ENCODE results near the gene MCM6. TPM values are rescaled to one million over a fixed set of nuclear protein-coding genes. Genes with fewer than 3 reads are reported as not detected.

The MCM6 gene
- total RNA-seq, 2 experiments from 2014 or later = 31.5 to 34.4 TPM

- peak in 2 of 14 experiments; percentile 12 to 21 for DNase-seq
- ATAC-seq (ENCODE audit: poor library complexity) = no peak
- no peak overlapping the region for H3K4me3 ChIP-seq (ENCODE audit: low read length)
- Mint-ChIP-seq H3K27ac (no peak overlapping the region), H3K36me3 (ENCODE audit: low read depth) (peaks cover 3% of the 10 kb centered on the region), H3K4me3 (no peak overlapping the region), H3K9me3 (no peaks in the 10 kb centered on the region), H3K27me3 (no peaks in the 10 kb centered on the region), H3K4me1 (ENCODE audit: low read depth) (peaks cover 11% of the 10 kb centered on the region)
- POLR2A ChIA-PET = interaction anchor here (0.6 kb wide), 1 partner anchor 102 kb away, joined by 3 read pairs; no protein-coding TSS in a partner anchor
- H3K36me3 ChIP-seq (ENCODE audit: insufficient read depth, low read length) = no peaks in the 10 kb centered on the region
- TF ChIP-seq CTCF (IDR thresholded peaks at IDR 0.05) = no peak
- no peaks in the 10 kb centered on the region for H3K9me3 ChIP-seq (ENCODE audit: control insufficient read depth in 1 of 2, insufficient read depth in 1 of 2, low read length in 2 of 2)
- no peak overlapping the region for H3K27ac ChIP-seq (ENCODE audit: low read depth in 1 of 2, low read length in 2 of 2)
- intact Hi-C loops (cut with DNase I, micrococcal nuclease) = no loop called here
- no peaks in the 10 kb centered on the region for H3K27me3 ChIP-seq (ENCODE audit: control insufficient read depth in 1 of 2, insufficient read depth in 2 of 2, low read length in 2 of 2)
- H3K4me1 ChIP-seq (ENCODE audit: insufficient read depth, low read length) = peaks cover 9% of the 10 kb centered on the region
- CTCF ChIA-PET = no interaction called here
Observed at GRCh38 chr2:135792401-135793150, 83.7 kb downstream of the MCM6 start.

GRCh38 chr2:135791418-135792190 is 84.6 kb downstream of the MCM6 start:
- H3K4me3 Mint-ChIP-seq = no peak overlapping the region
- H3K27me3 Mint-ChIP-seq = no peaks in the 10 kb centered on the region
- ATAC-seq (ENCODE audit: poor library complexity) (no peak), DNase-seq (no peak)
- Histone ChIP-seq H3K4me1 (ENCODE audit: insufficient read depth, low read length) (peaks cover 5% of the 10 kb centered on the region), H3K4me3 (ENCODE audit: low read length) (no peak overlapping the region), H3K27ac (ENCODE audit: low read depth in 1 of 2, low read length in 2 of 2) (no peak overlapping the region), H3K36me3 (ENCODE audit: insufficient read depth, low read length) (no peaks in the 10 kb centered on the region), H3K27me3 (ENCODE audit: control insufficient read depth in 1 of 2, insufficient read depth in 2 of 2, low read length in 2 of 2) (no peaks in the 10 kb centered on the region), H3K9me3 (ENCODE audit: control insufficient read depth in 1 of 2, insufficient read depth in 1 of 2, low read length in 2 of 2) (no peaks in the 10 kb centered on the region)
- intact Hi-C loops (cut with DNase I, micrococcal nuclease) = no loop called here
- no peaks in the 10 kb centered on the region for H3K9me3 Mint-ChIP-seq
- H3K4me1 Mint-ChIP-seq (ENCODE audit: low read depth) = peaks cover 7% of the 10 kb centered on the region
- ChIA-PET POLR2A (interaction anchor here (0.6 kb wide), 1 partner anchor 101 kb away, joined by 3 read pairs; no protein-coding TSS in a partner anchor), CTCF (interaction anchor here (0.6 kb wide), 1 partner anchor 68 kb away, joined by 6 read pairs; no protein-coding TSS in a partner anchor)
- no peak for TF ChIP-seq CTCF (IDR thresholded peaks at IDR 0.05)
- H3K36me3 Mint-ChIP-seq (ENCODE audit: low read depth) = peaks cover 12% of the 10 kb centered on the region
- no peak overlapping the region for H3K27ac Mint-ChIP-seq

- no peak for TF ChIP-seq CTCF (IDR thresholded peaks at IDR 0.05)
- Histone ChIP-seq H3K9me3 (ENCODE audit: control insufficient read depth in 1 of 2, insufficient read depth in 1 of 2, low read length in 2 of 2) (no peaks in the 10 kb centered on the region), H3K27me3 (ENCODE audit: control insufficient read depth in 1 of 2, insufficient read depth in 2 of 2, low read length in 2 of 2) (no peaks in the 10 kb centered on the region), H3K27ac (ENCODE audit: low read depth in 1 of 2, low read length in 2 of 2) (no peak overlapping the region), H3K4me1 (ENCODE audit: insufficient read depth, low read length) (peaks cover 5% of the 10 kb centered on the region), H3K36me3 (ENCODE audit: insufficient read depth, low read length) (peaks cover 5% of the 10 kb centered on the region), H3K4me3 (ENCODE audit: low read length) (no peak overlapping the region)
- DNase-seq = no peak
- intact Hi-C loops (cut with DNase I, micrococcal nuclease) = no loop called here
- ChIA-PET POLR2A (no interaction called here), CTCF (no interaction called here)
- H3K27ac Mint-ChIP-seq = no peak overlapping the region
- no peak overlapping the region for H3K4me3 Mint-ChIP-seq
- H3K36me3 Mint-ChIP-seq (ENCODE audit: low read depth) = peaks cover 20% of the 10 kb centered on the region
- ATAC-seq (ENCODE audit: poor library complexity) = no peak
- H3K9me3 Mint-ChIP-seq = no peaks in the 10 kb centered on the region
- H3K27me3 Mint-ChIP-seq = no peaks in the 10 kb centered on the region
- H3K4me1 Mint-ChIP-seq (ENCODE audit: low read depth) = peaks cover 7% of the 10 kb centered on the region
Observed at GRCh38 chr2:135790423-135790822, 85.8 kb downstream of the MCM6 start.

Other genes starting within 250 kb of the MCM6 start
- 100 to 1,000 TPM; 143 to 150 TPM for gene UBXN4, start 134.6 kb downstream of the MCM6 start, total RNA-seq
- under 1 TPM in 1 of 2 experiments, not detected in 1; 0.06 TPM for gene LCT, start 39.3 kb downstream of the MCM6 start, total RNA-seq
- gene DARS1, start 109.2 kb upstream of the MCM6 start, total RNA-seq = 10 to 100 TPM; 38.2 to 41.7 TPM
- 1,000 to 10,000 TPM; 1,661 to 1,739 TPM for gene CXCR4, start 241.7 kb upstream of the MCM6 start, total RNA-seq